T47D (cell line): ENCODE results near the gene CDH19.

Experiments used
- DNase-seq, 2 experiments: peaks; one replicate each; pipeline versions ENCODE4 v3.0.0 to v3.0.0-alpha.2; 2011 to 2012; ENCODE audit warnings: low read depth in 1 of 2, low spot score in 1 of 2
- JUND ChIP-seq: IDR thresholded peaks from 2 replicates; pipeline ENCODE4 v1.6.1; 2012; ENCODE audit warnings: low read depth
- in situ Hi-C: cut with HindIII; loops from 2 replicates; pipeline ENCODE4 v1.10.0; 2016; ENCODE audit warnings: low sequenced_read_pairs, low pct_unique_long_range_greater_than_20kb

The CDH19 gene

DNA sequence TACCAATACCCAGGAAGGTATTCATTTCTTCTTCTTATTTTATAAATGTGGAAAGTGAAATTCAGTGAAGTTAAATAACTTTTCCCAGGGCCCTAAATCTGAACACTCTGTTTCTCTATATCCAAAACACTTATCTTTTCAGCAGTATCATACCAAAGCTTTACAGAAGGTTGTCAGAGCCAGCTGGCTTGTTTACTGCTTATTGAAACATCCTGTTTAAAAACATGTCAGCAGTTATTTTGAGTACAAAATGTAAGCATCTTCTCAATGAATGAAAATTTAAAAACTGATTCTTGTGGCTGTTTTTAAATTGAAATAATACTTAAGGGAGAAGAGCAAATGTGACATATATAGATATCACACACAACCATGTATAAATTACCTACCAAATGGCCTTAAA is 11.3 kb upstream of the CDH19 start:
- no peak for DNase-seq
- in situ Hi-C loops, result no loop called here
- no peak for TF ChIP-seq JUND

DNA sequence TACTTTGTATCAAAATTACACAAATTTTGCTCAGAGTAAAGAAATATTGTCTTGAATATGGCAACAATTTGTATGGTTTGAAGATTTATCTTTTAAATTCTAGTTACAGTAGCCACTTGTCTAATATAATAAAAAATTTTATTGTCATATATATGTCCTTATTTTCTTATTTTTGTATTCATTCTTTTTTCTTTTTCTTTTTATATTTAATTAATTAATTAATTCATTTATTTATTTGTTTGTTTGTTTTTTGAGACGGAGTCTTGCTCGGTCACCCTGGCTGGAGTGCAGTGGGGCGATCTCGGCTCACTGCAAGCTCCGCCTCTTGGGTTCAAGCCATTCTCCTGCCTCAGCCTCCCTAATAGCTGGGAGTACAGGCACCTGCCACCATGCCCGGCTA is 3.7 kb upstream of the CDH19 start:
- in situ Hi-C loops, result no loop called here
- DNase-seq, result no peak
- no peak for TF ChIP-seq JUND

DNA sequence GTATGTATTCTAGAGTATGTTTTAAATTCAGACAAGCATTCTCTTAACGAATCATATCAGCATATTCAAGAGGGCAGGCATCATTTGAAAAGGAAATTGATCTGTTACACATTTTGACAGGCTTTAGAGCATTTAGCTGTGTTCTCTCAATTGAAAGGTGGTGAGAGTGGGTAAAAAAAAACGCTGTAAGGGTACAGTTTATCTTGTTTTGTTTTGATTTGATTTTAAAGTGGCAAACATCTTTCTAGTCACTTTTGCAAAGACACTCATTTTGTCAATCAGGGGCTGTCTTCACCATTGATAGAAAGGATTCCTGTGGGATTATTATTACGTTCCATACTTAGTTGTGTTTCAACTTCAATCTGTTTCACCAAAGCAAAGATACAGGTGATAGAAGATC is 2.2 kb downstream of the CDH19 start:
- no peak for DNase-seq
- no peak for TF ChIP-seq JUND
- in situ Hi-C loops, result no loop called here

DNA sequence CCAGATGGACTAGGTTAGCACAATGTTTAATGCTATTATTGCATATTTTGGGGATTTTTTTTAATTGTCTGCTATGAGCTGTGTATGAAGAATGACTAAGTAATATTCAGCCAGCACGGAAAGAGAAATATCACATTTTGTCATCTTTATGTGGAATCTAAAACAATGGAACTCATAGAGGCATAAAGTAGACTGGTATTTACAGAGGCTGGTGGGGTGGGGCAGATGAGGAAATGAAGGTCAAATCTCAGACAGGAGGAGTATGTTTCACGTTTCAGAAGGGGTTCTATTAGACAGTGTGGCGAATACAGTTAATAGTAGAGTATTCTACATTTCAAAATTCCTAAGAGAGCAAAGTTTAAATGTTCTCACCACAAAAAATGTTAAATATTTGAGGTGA is 4.7 kb downstream of the CDH19 start:
- in situ Hi-C loops, result no loop called here
- no peak for TF ChIP-seq JUND
- DNase-seq, result no peak

DNA sequence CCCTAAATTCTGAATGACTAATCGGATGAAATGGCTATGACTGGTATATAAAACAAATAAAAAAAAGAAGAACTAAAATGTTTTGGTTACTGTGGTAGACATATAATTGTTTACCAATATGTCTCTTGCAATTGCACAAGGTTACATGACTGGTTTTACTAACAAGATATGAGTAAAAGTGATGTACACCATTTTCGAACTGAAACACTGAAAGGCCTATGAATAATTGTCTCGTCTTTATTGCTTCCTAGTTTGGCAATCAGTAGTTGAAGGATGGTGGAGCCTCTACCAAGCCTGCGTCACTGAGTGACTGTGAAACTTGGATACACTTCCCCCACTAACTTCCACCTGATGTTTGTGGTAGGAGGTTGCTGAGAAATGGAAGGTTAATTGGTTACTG is 16.5 kb downstream of the CDH19 start:
- DNase-seq, result no peak
- in situ Hi-C loops, result no loop called here
- no peak for TF ChIP-seq JUND

DNA sequence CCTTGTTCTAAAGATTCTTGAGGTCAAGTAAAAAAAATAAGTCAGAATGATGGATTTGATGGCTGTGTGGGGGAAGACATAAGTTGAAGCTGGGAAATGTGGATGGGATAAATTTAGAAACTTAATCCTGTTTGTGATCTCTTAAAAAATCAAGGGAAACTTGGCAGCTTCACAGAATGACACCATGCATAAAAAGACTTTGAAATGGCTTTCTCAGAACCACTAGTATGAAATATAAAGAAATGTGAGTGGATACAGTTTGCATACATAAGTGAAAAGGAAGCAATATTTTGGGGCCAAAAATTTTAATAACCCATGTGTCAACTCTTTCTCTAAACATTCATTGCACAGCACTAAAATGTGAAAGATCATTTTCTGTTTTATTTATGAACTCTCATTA is 21.7 kb downstream of the CDH19 start:
- in situ Hi-C loops, result no loop called here
- no peak for DNase-seq
- TF ChIP-seq JUND, result no peak

DNA sequence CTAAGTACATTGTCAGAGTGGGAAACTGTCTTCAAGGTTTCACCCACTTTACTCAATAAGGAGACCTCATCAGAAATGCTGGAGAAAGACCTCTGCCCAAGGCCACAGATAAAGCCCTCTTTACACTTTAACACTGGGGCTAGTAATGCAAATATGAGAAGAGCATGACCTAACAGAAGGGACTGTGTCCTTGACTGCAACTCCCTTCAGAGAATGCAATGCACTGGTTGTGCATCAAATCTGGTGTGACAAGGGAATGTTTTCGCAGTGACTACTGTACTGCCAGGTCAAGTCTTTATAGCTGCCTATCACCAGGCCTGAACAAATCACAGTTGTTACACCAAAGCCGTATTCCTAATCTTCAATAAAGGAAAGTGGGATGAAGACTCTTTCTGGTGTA is 28.6 kb downstream of the CDH19 start:
- no peak for TF ChIP-seq JUND
- DNase-seq, result no peak
- in situ Hi-C loops, result no loop called here

DNA sequence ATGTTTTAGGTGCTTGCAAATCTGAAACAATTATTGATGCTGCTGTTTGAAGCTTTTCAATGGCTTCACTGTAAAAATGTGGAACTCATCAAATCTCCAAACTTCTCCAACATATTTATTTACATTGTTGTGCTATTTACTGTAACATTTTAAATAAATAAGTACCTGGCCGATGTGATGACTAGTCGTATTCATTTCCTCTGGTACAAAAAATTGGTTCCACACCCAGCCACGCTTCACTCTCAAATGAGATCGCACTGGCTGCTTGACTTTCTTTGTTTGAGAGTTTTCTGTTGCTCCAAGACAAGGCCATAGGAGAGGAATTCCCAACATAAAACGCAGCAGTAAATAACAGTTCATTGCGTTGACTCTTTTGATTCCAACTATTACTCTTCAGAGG is 32.0 kb downstream of the CDH19 start:
- in situ Hi-C loops, result no loop called here
- TF ChIP-seq JUND, result no peak
- no peak for DNase-seq

DNA sequence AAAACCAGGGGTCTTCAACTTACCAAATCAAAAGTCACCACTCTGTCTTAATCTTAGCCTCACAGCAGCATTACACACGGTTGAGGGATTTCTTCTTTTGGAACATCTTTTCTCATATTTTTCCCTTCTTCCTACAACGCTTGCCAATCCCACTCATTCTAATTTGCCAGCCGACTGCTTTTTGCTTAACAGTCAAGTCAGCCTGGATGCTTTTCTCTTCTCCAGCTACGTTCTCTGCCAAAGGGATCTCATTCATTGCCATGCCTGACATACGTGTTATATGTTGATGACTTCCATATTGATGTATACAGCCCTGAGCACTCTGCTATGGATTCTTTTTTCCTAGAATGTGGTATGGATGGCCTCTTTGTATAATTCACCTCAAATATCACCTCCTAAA is 37.3 kb downstream of the CDH19 start:
- no peak for DNase-seq
- in situ Hi-C loops, result no loop called here
- no peak for TF ChIP-seq JUND

DNA sequence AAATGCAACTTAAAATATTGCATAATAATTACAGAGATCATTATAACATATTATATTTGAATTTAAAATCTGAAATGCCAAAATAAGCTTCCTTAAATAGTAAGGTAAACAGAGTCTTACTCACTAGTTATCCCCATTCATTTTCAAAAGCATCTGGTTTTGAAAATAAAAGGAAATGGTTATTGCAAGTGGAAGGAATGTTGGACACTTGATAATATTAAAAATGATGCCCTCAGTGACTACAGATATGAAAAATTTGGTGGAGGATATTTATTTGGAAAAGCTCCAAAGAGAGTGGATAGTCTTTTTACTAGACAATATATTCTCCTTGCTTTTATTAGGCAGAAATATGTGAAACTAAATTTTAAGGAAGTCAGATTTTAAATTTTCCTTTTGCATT is 39.7 kb downstream of the CDH19 start:
- TF ChIP-seq JUND, result no peak
- in situ Hi-C loops, result no loop called here
- no peak for DNase-seq

DNA sequence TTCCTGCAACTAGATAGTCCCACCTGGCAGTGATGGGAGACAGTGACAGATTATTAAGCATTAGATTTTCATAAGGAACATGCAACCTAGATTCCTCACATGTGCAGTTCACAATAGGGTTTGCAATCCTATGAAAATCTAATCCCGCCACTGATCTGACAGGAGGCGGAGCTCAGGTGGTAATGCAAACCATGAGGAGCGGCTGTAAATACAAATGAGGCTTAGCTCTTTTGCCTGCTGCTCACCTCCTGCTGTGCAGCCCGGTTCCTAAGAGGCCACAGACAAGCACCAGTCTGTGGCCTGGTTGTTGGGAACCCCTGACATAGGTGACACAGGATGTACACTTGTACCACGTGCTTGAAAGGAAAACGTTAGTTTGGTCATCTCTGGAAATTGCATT is 41.6 kb downstream of the CDH19 start:
- TF ChIP-seq JUND, result no peak
- in situ Hi-C loops, result no loop called here
- DNase-seq, result no peak

DNA sequence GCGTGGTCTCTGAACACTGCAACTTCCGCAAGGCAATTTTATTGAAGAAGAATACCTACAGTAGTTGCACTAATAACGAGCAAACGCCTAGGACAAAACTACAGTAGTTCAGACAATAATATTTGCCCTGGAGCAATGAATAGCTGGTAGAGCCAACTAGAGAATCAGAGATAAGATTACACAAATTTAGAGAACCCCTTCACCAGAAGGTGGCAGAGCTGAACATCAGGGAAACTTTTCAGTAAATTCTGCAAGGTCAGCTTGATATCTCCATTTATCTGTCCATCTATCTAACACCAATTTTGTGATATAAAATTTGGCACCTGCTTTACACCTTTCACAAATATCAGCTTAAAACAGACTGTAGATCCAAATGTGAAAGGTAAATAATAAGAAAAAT is 43.8 kb downstream of the CDH19 start:
- no peak for TF ChIP-seq JUND
- in situ Hi-C loops, result no loop called here
- peak in 1 of 2 experiments; percentile 37 for DNase-seq

DNA sequence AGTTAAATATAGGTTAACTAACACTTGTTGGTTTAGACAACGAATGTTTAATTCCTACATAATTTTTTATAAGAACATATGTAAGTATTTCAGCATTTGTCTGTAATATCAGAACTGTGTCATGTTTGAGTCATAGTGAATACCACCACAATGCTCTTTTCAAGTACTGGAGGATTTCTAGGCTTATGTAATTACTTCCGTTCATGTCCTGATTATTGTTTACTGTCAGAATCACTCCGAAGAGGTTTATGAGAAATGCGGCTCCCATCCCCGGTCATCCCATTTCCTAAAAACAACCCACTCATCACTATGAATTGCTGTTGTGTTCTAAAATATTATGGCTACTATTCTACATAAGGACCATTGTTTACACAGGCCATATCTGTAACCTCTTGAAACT is 45.1 kb downstream of the CDH19 start:
- no peak for DNase-seq
- no peak for TF ChIP-seq JUND
- in situ Hi-C loops, result no loop called here

DNA sequence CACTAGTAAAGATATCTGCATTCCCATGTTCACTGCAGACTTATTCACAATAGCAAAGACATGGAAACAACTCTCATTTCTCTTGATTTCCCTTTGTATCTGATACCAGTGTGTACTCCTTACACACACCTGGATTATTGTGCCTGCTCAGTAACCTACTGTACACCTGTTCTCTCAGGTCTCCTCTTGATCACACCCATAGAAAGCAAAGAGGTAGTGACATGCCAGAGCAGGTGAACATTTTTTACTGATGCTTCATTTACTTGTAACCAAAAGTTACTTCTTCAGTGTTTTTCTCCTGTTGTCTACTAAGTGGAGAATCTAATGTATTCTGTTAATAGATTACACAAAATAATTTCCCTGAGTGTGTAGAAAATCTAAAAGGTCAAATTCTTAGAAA is 46.8 kb downstream of the CDH19 start:
- TF ChIP-seq JUND, result no peak
- in situ Hi-C loops, result no loop called here
- no peak for DNase-seq

DNA sequence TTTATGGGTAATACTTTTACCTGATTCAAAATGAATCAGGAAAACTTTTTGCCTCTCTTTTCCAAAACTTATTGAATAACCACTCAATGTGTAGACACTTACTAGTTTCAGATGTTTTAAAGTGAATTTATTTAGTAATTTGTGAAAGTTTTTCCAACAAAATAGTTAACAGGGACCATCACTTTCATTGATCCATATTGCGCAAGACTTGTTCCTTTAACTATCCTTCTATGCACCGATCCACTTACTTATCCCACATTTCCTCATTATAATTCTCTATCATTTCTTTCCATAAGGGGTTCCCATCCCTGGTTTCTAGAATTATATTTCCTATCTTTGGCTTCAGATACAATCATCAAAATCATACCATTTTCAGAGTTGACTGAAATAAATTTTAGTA is 48.3 kb downstream of the CDH19 start:
- DNase-seq, result no peak
- in situ Hi-C loops, result no loop called here
- TF ChIP-seq JUND, result no peak
